Islet precursor cell (in vitro differentiated cells): Measurements from ENCODE around the gene KIF12.
"Not testable (repeated sequence)": the region's sequence is repeated elsewhere in the genome, so short reads cannot be mapped to it uniquely, and the experiment has no call there.

Experiments
- DNase-seq: peaks from one replicate; pipeline ENCODE4 v3.0.0-alpha.2; 2018

KIF12 gene

DNA sequence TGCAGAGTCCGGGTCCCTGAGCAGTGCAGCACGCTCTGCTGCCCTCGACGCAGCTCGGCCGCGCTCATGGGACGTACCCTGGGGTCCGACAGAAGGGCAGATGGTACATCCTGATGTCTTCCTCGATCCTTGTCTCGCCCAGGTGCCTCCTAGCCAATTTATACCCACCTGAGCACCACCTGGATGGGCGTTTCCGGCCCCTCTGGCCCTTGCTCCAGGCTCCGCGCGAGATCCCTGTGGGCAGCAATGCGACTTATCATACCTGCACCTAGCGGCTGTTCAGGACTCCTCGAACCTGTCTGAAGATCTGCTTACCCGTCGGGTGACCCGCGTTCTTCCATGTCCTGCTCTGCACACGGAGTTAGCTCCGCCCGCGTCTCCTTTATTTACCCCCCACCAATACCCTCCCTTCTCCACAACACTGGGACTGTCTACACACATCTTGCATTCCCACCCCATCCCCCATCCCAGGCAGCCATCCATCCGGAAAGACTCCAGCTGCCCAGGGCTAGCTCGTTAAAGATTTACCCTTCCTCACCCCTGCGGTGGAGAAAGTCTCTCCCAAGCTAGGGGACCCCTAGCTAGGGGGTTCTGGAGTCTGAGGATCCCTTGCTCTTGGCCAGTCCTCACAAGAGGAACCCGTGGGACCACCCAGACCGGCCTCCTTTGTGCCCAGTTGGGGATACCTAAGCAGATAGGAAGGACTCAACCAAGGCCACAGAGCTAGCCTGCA is at the start of gene KIF12:
TSS of gene KIF12 (minus strand) at position 357 of the 733 bp plus-strand sequence. CDS start at position 341, 16 bp downstream.
- no peak for DNase-seq

DNA sequence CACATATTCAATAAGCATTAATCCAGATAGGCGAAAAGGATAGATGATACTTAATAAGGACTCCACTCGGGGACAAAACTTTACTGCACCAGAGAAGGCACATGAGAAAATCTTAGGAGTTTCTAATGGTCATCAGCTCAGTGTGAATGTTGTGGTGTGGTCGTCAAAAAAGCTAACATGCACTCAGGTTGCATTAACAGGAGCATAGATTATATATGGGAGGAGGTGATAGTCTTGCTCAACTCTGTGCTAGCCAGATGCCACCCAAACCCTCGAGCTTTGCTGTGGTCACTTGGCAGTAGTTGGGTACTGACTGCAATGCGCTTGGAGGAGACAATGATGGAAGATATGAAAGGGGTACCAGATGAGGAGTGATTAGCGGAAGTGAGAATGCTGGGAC is 47.6 kb upstream of the KIF12 start:
- DNase-seq: no peak

GRCh38 chr9:114143234-114143633 is 44.1 kb upstream of the KIF12 start:
- DNase-seq: no peak

GRCh38 chr9:114141553-114142402 is 42.7 kb upstream of the KIF12 start:
- DNase-seq: no peak

DNA sequence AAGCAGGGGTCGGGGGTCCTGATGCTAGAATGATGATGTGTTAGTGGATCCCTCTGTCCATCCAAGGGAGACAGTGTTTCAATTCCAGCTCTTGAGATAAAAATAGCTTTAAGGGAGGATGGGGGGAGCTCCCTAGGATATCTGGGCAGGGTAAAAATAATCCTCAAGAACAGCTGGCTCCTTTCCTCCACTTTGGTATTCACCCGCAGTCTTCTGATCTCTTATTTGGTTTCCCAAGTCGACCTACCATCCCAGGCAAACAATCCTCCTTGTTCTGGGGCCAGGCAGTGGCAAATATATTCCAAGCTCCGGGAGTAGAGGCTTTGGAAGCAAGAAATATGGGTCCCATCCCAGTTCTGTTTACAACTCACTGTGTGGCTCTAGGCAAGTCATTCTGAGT is 41.8 kb upstream of the KIF12 start:
- no peak for DNase-seq

DNA sequence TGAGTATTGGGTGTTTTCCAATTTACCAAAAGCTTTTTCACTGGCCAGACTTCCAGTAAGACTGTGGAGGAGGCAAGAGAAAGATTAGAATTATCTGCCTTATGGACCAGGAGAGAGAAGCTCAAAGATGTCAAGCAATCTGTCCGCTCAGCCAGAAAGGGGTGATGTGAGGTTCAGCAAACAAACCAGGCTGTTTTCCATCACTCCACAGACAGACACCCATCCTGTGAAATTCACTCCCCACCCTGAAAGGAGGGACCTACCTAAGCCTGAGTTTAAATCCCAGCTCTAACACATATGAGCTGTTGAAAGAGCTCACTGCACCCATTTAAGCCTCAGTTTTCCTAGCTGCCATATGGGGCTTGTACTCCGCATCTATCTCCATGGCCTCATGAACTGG is 41.3 kb upstream of the KIF12 start:
- DNase-seq: no peak

GRCh38 chr9:114139071-114139470 is 40.0 kb upstream of the KIF12 start:
- no peak for DNase-seq

DNA sequence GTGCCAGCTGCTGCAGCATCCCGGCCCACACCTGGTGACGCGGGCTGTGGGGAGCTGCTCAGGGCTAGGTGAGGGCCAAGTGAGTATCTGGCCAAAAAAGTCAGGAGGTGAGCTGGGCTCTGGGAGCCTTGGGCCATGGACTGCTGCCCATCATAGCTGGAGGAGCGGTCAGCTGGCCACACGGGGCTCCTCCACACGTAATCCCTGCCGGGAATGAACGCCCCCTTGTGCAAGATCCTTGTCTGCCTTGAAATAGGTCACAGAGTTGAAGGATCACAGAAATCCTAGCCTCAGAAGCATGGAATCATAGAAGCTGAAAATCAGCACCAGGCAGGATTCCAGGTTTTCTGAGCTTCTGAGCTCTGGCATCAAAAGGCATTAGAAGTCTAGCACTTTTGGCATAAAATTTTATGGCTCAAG is 39.5 kb upstream of the KIF12 start:
- DNase-seq: no peak

DNA sequence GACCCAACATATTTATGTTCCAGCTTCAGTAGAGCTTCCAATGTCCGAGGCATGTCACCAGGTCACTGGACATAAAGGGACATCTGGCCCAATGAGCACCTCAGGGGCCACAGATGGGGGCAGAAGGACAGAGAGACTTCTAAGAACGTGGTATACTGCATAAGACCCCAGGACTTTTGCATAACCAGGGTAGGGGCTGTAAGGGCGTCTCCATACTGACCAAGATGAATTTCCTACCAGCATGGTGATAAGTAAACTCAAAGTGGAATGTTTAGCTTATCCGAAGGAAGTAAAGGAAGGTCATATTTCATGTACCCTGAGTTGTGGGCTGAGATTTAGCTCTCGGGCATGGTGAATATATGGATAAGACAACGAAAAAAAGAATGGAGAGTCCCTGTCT is 38.7 kb upstream of the KIF12 start:
- no peak for DNase-seq

DNA sequence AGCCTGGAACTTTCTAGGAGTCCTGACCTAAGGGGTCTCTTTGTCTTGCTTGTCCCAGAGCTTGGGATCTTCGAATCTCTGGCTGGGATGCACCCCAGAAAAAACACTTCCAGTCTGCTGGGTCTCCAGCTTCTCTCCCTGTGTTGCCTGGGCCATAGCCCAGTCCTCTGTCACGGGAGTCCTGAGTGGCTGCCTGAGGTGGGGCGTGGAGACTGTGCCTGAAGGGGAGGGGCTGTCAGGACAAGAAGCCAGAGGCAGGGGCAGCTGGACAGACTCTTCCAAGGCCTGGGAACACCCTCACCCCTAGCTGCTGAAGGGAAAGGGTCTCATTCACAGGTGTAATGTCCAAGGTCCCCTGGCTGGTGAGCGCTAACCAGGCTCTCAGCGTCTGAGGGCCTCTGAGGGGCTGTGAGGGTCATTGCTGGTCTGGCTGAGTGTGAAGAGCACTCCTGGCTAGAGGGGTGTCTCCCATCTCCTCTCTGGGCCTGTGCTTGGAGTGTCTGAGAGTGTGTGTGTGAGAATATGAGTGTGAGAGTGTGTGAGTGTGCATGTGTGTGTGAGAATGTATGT is 35.8 kb upstream of the KIF12 start:
- no peak for DNase-seq

- DNase-seq: no peak
These were observed 33.4 kb upstream of the KIF12 start for GRCh38 chr9:114132550-114132918.

GRCh38 chr9:114131808-114132549 is 32.9 kb upstream of the KIF12 start:
- no peak for DNase-seq

GRCh38 chr9:114130624-114131277 is 31.7 kb upstream of the KIF12 start:
- no peak for DNase-seq

DNA sequence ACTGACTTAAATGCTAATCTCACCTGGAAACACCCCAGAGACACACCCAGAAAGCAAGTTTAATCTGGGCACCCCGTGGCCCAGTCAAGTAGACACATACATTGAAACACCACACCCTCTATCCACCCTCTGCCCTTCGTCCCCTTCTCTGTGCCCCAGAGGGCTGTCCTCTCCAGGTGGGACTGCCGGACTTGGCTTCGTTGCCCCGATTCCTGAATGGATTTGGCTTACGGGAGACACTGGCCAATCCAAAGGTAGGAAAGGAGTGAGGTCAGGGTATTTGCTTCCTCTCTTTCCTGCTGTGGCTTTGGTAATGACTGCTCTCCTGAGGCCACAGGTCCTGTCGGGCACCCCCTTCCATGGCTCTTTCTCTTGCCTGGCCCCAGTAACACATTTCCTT is 31.0 kb upstream of the KIF12 start:
- no peak for DNase-seq

DNA sequence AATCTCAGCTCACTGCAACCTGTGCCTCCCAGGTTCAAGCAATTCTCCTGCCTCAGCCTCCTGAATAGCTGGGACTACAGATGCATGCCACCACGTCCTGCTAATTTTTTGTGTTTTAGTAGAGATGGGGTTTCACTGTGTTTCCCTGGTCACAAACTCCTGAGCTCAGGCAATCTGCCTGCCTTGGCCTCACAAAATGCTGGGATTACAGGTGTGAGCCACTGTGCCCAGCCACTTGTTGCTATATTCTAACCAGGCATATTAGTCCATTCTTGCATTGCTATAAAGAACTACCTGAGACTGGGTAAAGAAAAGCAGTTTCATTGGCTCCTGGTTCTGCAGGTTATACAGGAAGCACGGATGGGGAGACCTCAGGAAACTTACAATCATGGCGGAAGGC is 29.7 kb upstream of the KIF12 start:
- not testable (repeated sequence) for DNase-seq

DNA sequence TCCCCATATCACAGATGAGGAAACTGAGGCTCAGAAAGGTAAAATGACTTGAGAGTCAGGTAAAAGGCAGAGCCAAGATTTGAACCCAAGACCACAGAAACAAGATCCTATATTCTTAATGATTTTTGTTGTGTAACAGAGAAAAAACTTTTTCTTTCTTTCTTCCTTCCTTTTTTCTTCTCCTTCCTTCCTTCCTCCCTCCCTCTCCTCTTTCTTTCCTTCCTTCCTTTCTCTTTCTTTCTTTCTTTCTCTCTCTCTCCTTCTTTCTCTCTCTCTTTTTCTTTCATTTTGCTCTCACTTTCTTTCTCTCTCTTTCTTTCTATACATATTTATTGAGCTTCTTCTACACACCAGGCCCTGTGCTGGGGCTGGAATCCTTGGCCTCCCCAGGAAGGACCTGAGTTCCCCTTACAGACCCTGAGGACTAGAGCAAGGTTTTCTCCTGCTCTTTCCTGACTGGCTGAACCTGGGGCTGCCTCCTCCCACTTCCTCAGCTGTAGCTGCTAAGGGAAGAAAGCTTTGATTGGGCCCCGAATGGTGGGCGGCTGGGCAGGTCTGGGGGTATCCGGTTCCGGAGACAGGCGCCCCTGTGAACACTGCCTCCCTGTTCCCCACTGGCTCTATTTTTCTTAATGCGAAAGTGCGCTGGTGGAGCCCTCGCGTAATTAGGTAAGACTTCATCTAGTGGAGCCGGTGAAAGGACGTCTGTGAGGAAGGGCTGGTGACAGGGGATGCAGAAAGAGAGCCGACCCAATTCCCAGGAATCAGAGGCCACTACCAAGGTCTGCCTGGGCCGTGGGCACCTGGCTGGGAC is 27.4 kb upstream of the KIF12 start:
- DNase-seq: no peak

- DNase-seq: no peak
These were observed 26.5 kb upstream of the KIF12 start for GRCh38 chr9:114125476-114126013.

DNA sequence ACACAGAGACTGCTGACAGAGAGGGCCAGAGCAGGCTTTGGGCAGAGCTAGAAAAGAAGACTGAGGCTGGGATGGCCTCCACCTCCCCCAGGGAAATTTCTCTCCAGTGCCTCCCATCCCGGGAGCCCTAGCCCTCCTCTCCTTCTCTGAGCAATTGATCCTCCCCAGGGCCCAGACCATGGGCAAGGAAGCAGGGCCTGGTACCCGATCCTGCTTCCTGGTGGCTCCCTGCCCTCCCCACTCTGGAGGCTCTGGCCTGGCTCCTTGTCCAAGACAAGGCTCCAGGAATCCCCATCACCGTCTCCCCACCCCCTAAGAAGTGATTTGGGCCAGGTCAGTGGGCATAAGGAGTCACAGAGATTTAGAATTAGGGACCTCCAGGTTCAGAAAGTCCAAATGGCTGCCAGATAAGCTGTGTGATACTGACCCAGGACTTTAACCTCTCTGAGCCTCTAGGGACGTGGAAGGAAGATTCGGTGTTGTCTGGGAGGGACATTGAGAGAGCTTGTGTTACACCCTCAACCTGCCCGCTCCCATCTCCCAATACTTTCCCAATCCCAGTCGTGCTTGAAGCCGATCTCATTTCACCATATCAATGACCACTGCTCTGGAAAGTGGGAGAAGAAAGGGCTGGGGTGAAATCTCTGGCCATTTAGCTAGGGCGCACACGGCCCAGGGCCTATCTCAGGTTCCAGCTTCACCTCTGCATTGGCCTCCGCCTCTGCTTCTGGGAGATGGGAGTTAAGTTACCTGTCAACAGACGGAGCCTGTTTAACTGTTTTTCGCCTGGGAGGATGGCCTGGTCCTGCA is 25.8 kb upstream of the KIF12 start:
- no peak for DNase-seq

GRCh38 chr9:114124138-114124537 is 25.0 kb upstream of the KIF12 start:
- DNase-seq: no peak
